Right lobe of liver (tissue), 6 donors: Measurements from ENCODE around the gene HSPA6. TPM values are rescaled to one million over a fixed set of nuclear protein-coding genes. Genes with fewer than 3 reads are reported as not detected.

ENCODE experiments used
- ATAC-seq, 4 donors: fragments of 200-7000 bp; cut with Tn5 transposase; one replicate each; pipeline ENCODE4 v1.9.1; 2020; ENCODE audit warnings: mild to moderate bottlenecking in 4 of 4, moderate library complexity in 4 of 4
- DNase-seq, 3 donors: peaks; one replicate each; pipeline ENCODE4 v3.0.0-alpha.2; 2020
- H3K27ac ChIP-seq, 3 donors: fragments of 200-600 bp; one replicate each; pipeline ENCODE4 v1.8.0; 2022
- H3K27me3 ChIP-seq, 2 donors: fragments of 200-600 bp; one replicate each; pipeline ENCODE4 v1.8.0; 2022
- H3K36me3 ChIP-seq, 4 donors: fragments of 200-600 bp; sonication (generic) in 1 of 4; one replicate each; pipeline versions ENCODE4 v1.5.1 to v1.8.0; 2017 to 2022; ENCODE audit warnings: control low read depth in 1 of 4
- H3K4me1 ChIP-seq, 4 donors: fragments of 200-600 bp; sonication (generic) in 1 of 4; one replicate each; pipeline versions ENCODE4 v1.5.1 to v1.8.0; 2017 to 2022; ENCODE audit warnings: control low read depth in 1 of 4
- H3K4me3 ChIP-seq, 3 donors: fragments of 200-600 bp; one replicate each; pipeline ENCODE4 v1.8.0; 2022
- H3K9me3 ChIP-seq, 4 donors: fragments of 200-600 bp; sonication (generic) in 1 of 4; one replicate each; pipeline versions ENCODE4 v1.5.1 to v1.8.0; 2017 to 2022; ENCODE audit warnings: control low read depth in 1 of 4
- POLR2A ChIP-seq: fragments of 450-650 bp; IDR thresholded peaks from one replicate; pipeline ENCODE4 v1.6.1; 2017; ENCODE audit warnings: antibody characterized with exemption, mild to moderate bottlenecking
- WGBS: methylation state at CpG from one replicate; pipeline ENCODE4 v1.1.6; 2018; ENCODE audit warnings: low coverage, low lambda C conversion rate; ENCODE audit not compliant: insufficient coverage; ENCODE audit errors: missing lambda C conversion rate; 5-methylcytosine and 5-hydroxymethylcytosine counted together
- intact Hi-C, 2 donors: fragments of 100-400 bp; cut with DNase I; formaldehyde crosslinking; loops; one replicate each; pipeline versions ENCODE4 v1.11.2 to v1.14.1; 2022
- total RNA-seq, 6 experiments: library from RNA; depleted of rRNA in 2 of 6; stranded (reverse); fragments of >200 nt in 2 of 6; fragmentation: NEBNext Ultra II Directional in 3 of 6; extraction: Animal tissue kit (Norgen Biotek cat#: 25700) in 3 of 6; gene quantifications; one replicate each; pipeline versions ENCODE4 v1.1.0 to v1.2.4, GENCODE V29; 2016 to 2023
- TF ChIP-seq, protein P1 (sequence below), 4 donors: fragments of 200-600 bp in 3 of 4; fragments of 450-650 bp in 1 of 4; IDR thresholded peaks; one replicate each; pipeline versions ENCODE4 v1.5.1 to v1.8.0; 2016 to 2022; ENCODE audit warnings: antibody characterized with exemption in 4 of 4, mild to moderate bottlenecking in 2 of 4
- donor health status: DM: no; HTN: yes; CAD: no.
- donor health status: DM: no; HTN: no; CAD: no.
- donor health status: DM: no; HTN: no; CAD: no.
- donor health status: DM: no; HTN: yes; CAD: no.
- donor health status: DM: no; HTN: yes; CAD: no.

Gene HSPA6
- total RNA-seq, 6 experiments from 2014 or later = 0.59 to 3.1 (median 1.6) TPM

DNA sequence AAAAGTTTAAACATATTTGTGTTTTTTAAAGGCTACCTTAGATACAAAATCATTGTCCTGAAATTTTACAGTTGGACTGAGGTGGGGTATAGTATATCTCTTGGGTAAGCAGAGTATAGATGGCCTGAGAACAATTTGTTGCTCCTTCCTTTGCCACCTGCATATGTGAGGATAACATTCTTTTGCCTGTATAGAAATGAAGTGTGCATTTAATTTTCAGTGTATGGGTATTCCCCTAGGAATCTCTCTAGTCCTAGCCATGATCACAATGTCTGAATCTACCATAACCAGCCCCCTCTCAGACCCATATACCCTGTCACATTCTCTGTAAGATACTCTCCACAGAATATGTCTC lies 21.0 kb upstream of the HSPA6 start:
- H3K4me1 ChIP-seq = no peaks in the 10 kb centered on the region
- no peaks in the 10 kb centered on the region for H3K27me3 ChIP-seq
- H3K4me3 ChIP-seq = no peak overlapping the region
- ATAC-seq (no peak), DNase-seq (no peak)
- no peaks in the 10 kb centered on the region for H3K9me3 ChIP-seq
- intact Hi-C loops = no loop called here
- no peak overlapping the region for H3K27ac ChIP-seq
- TF ChIP-seq, protein P1, sequence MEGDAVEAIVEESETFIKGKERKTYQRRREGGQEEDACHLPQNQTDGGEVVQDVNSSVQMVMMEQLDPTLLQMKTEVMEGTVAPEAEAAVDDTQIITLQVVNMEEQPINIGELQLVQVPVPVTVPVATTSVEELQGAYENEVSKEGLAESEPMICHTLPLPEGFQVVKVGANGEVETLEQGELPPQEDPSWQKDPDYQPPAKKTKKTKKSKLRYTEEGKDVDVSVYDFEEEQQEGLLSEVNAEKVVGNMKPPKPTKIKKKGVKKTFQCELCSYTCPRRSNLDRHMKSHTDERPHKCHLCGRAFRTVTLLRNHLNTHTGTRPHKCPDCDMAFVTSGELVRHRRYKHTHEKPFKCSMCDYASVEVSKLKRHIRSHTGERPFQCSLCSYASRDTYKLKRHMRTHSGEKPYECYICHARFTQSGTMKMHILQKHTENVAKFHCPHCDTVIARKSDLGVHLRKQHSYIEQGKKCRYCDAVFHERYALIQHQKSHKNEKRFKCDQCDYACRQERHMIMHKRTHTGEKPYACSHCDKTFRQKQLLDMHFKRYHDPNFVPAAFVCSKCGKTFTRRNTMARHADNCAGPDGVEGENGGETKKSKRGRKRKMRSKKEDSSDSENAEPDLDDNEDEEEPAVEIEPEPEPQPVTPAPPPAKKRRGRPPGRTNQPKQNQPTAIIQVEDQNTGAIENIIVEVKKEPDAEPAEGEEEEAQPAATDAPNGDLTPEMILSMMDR (IDR thresholded peaks at IDR 0.05) = no peak
- TF ChIP-seq POLR2A = no peak
- H3K36me3 ChIP-seq = no peaks in the 10 kb centered on the region

DNA sequence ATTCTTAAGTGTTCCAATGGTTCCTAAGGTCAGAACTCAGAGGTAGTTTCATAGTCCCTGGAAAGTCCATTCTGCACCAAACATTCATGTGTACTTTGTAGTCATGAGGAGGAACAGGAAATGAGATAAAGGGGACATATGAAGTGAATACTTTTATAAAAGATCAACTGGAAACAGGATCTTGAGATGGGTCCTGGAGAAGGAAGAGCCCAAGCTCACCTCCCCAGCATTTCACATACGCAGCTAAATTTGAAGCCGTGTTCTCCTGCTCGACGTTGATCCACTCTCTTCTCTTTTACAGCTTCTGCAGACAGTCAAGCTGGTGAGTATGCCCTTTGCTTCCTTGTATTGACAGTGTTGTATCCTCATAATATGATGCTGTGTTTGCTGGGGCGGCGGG lies 18.7 kb upstream of the HSPA6 start:
- DNase-seq (no peak), ATAC-seq (peak in 3 of 4 donors; percentile 6 to 30 (median 18))
- Histone ChIP-seq H3K27me3 (no peaks in the 10 kb centered on the region), H3K27ac (peak overlapping the region in 2 of 3 donors; percentile 48 to 65), H3K9me3 (no peaks in the 10 kb centered on the region), H3K4me1 (no peaks in the 10 kb centered on the region), H3K4me3 (peak overlapping the region in 2 of 3 donors; percentile 5 to 9), H3K36me3 (no peaks in the 10 kb centered on the region)
- 74% methylated on average over 4 of the region's 6 CpGs for WGBS
- TF ChIP-seq, protein P1 (IDR thresholded peaks at IDR 0.05) = no peak
- TF ChIP-seq POLR2A = no peak
- intact Hi-C loops = no loop called here

DNA sequence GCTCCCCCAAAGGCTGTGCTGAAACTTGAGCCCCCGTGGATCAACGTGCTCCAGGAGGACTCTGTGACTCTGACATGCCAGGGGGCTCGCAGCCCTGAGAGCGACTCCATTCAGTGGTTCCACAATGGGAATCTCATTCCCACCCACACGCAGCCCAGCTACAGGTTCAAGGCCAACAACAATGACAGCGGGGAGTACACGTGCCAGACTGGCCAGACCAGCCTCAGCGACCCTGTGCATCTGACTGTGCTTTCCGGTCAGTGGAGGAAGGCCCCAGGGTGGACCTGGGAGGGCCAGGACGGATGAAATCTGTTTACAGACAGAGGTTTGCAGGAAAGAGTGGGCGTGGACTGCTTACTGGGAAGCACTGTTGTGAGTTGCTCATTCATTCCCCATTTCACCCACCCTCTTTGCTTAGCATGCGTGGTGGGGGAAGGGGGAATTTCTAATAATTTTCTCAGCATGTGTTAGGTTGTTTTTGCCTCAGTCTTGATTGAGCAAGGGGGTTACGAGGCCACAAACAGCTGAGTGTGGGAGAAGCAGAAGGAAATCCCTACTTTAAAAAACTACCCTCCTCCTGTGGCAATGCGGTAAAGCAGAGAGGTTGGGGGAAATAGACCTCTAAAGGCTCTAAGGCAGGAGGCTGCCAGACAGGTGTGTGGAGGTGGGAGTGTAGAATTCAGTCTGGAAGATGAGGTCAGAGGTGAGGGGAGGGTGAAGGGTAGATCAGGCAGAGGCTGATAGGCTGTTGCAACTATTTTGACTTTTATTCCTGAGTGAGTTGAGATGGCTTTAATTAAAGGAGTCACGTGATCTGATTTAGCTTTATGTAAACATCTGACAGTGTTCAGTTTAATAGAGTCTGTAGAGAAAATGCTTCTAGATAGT lies 17.8 kb upstream of the HSPA6 start:
- no peaks in the 10 kb centered on the region for H3K36me3 ChIP-seq
- ATAC-seq = peak; percentile 77 to 88 (median 86)
- intact Hi-C loops = no loop called here

DNA sequence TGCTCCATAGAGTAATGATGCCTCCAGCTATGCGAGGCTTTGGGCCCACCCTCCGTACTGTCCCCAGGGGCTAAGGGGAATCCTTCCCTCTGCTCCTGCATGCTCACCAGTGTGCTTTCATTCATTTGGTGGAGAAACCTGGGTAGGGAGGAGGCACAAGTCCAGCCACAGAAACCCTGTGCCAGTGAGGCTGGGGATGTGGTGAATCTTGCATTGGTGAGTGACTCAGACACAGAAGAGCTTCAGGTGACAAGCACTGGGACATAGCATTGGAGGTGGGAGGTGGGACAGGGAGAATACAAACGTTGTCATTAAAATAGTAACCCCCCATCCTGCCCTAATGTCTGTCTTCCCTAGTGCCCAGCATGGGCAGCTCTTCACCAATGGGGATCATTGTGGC lies 13.9 kb upstream of the HSPA6 start:
- no peak for DNase-seq
- H3K27ac ChIP-seq = no peak overlapping the region
- H3K27me3 ChIP-seq = no peaks in the 10 kb centered on the region
- H3K4me3 ChIP-seq = no peak overlapping the region
- intact Hi-C loops = no loop called here
- TF ChIP-seq, protein P1 (IDR thresholded peaks at IDR 0.05) = no peak
- TF ChIP-seq POLR2A = no peak
- no peaks in the 10 kb centered on the region for H3K9me3 ChIP-seq
- ATAC-seq = no peak
- 14% methylated on average over 1 of the region's 3 CpGs for WGBS
- peaks cover 0 to 5% (median 0%) of the 10 kb centered on the region in 4 donors for H3K4me1 ChIP-seq
- H3K36me3 ChIP-seq = no peaks in the 10 kb centered on the region

More for the DNA sequence above, 17.8 kb upstream of the HSPA6 start:
- Histone ChIP-seq H3K4me3 (peak overlapping the region in 1 of 3 donors; percentile 13), H3K27me3 (no peaks in the 10 kb centered on the region), H3K4me1 (no peaks in the 10 kb centered on the region), H3K9me3 (no peaks in the 10 kb centered on the region), H3K27ac (peak overlapping the region in 1 of 3 donors; percentile 48)
- TF ChIP-seq POLR2A = no peak
- TF ChIP-seq, protein P1 (IDR thresholded peaks at IDR 0.05) = no peak
- DNase-seq = peak in 2 of 3 donors; percentile 55 to 70
- 24% methylated on average over 8 of the region's 15 CpGs for WGBS
